ENCODE data around the gene PHF5A.

PHF5A gene

GRCh38 chr22:41411021-41411851, 57.3 kb downstream of the PHF5A start:
- DNase-seq (ENCODE audit: low read depth): no peak

GRCh38 chr22:41410311-41410751, 58.2 kb downstream of the PHF5A start:
- no peak for DNase-seq (ENCODE audit: low read depth)

Measured in stimulated activated CD8-positive, alpha-beta memory T cell treated with anti-CD3 and anti-CD28 coated beads, Interleukin-15, amount 100 ng/mL, for 24 hours (primary cell).